Measurements from ENCODE around the gene TTC17.
A peak's percentile ranks its signal among the peaks of the same experiment; 100 is the strongest.
"Not testable (repeated sequence)": the region's sequence is repeated elsewhere in the genome, so short reads cannot be mapped to it uniquely, and the experiment has no call there.

TTC17 gene

DNA sequence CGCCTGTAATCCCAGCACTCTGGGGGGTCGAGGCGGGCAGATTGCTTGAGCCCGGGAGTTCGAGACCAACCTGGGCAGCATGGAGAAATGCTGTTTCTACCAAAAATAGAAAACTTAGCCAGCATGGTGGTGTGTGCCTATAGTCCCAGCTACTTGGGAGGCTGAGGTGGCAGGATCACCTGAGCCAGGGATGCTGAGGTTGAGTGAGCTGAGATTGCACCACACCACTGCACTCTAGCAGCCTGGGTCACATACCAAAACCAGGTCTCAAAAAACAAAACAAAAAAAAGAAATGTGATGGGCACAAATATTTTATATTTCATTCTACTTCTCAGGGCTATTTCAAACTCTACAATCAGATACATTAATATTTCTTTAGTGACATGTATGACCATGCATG, 25.7 kb downstream of the TTC17 start:
- TF ChIP-seq, protein P1, sequence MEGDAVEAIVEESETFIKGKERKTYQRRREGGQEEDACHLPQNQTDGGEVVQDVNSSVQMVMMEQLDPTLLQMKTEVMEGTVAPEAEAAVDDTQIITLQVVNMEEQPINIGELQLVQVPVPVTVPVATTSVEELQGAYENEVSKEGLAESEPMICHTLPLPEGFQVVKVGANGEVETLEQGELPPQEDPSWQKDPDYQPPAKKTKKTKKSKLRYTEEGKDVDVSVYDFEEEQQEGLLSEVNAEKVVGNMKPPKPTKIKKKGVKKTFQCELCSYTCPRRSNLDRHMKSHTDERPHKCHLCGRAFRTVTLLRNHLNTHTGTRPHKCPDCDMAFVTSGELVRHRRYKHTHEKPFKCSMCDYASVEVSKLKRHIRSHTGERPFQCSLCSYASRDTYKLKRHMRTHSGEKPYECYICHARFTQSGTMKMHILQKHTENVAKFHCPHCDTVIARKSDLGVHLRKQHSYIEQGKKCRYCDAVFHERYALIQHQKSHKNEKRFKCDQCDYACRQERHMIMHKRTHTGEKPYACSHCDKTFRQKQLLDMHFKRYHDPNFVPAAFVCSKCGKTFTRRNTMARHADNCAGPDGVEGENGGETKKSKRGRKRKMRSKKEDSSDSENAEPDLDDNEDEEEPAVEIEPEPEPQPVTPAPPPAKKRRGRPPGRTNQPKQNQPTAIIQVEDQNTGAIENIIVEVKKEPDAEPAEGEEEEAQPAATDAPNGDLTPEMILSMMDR (conservative IDR thresholded peaks at IDR 0.05; ENCODE audit: low read length): no peak
- no peak for DNase-seq (ENCODE audit: low read depth)

DNA sequence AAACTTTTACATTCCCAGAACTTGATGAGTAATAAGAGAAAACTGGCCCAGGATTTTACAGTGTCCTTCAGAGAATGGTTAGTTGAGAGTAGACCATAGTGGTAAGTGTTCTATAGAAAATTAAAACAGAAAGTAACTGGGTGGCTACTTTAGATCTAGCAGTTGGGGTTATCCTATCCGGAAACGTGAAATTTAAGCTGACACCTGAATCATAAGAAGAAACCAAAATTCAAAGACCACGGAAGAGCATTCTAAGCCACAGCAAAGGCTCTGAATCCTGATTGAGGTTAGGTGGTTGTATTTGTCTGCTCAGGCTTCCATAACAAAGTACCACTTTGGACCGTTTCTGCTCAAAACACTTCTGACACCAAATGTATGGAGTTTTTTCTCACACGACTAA, 34.0 kb downstream of the TTC17 start:
- TF ChIP-seq, protein P1 (conservative IDR thresholded peaks at IDR 0.05; ENCODE audit: low read length): no peak
- no peak for DNase-seq (ENCODE audit: low read depth)
- H3K4me3 ChIP-seq (ENCODE audit: low read length): no peak overlapping the region

More for the DNA sequence above, 25.7 kb downstream of the TTC17 start:
- no peak overlapping the region for H3K4me3 ChIP-seq (ENCODE audit: low read length)

GRCh38 chr11:43393765-43394355, 35.1 kb downstream of the TTC17 start:
- peak; percentile 0 for DNase-seq (ENCODE audit: low read depth)
- TF ChIP-seq, protein P1 (conservative IDR thresholded peaks at IDR 0.05; ENCODE audit: low read length): no peak
- no peak overlapping the region for H3K4me3 ChIP-seq (ENCODE audit: low read length)

- no peak for DNase-seq (ENCODE audit: low read depth)
- TF ChIP-seq, protein P1 (conservative IDR thresholded peaks at IDR 0.05; ENCODE audit: low read length): no peak
- no peak overlapping the region for H3K4me3 ChIP-seq (ENCODE audit: low read length)
These were observed 37.9 kb downstream of the TTC17 start for GRCh38 chr11:43396617-43397016.

DNA sequence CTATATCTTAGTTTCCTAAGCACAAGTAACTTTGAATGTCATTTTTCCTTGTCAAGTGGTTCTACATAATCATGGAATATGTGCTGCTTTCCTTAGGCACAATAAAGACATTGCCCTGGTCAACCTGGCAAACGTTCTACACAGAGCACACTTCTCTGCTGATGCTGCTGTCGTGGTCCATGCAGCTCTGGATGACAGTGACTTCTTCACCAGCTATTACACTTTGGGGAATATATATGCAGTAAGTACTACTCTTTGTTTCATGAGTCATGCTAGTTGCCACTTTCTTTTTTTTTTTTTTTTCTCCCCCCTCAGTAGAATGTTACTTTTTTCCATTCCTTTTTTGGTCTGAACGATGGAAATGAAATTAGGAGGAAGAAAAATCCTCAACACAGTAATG, 38.5 kb downstream of the TTC17 start:
- H3K4me3 ChIP-seq (ENCODE audit: low read length): no peak overlapping the region
- TF ChIP-seq, protein P1 (conservative IDR thresholded peaks at IDR 0.05; ENCODE audit: low read length): no peak
- no peak for DNase-seq (ENCODE audit: low read depth)

DNA sequence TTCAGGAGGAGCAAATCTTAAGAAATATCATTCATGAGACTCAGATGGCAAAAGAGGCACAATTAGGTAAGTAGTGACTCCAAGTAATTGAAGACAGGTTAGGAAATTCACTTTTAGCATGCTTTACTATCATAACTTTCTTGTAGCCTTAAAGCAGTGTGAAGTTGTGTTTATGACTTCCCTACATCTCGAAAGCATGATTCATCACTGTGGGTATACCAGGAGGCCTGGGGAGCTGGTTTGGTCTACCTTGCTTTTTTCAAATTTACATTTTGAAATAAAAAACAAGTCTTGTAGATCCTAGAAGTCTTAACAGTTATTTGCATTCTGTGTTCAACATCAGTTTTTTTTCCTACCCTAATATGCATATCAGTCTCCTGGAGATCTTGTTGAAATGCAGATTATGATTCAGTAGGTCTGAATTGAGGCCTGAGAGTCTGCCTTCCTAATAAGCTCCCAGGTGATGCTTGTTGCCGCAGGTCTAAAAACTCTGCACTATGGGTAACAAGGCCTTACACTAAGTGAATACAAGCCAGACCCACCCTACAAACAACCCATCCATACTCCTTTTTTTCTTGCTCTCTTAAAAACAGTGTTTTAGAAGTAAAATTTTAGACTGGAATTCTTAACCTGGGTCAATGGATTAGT, 41.4 kb downstream of the TTC17 start:
- H3K4me3 ChIP-seq (ENCODE audit: low read length): no peak overlapping the region
- no peak for DNase-seq (ENCODE audit: low read depth)
- TF ChIP-seq, protein P1 (conservative IDR thresholded peaks at IDR 0.05; ENCODE audit: low read length): no peak

DNA sequence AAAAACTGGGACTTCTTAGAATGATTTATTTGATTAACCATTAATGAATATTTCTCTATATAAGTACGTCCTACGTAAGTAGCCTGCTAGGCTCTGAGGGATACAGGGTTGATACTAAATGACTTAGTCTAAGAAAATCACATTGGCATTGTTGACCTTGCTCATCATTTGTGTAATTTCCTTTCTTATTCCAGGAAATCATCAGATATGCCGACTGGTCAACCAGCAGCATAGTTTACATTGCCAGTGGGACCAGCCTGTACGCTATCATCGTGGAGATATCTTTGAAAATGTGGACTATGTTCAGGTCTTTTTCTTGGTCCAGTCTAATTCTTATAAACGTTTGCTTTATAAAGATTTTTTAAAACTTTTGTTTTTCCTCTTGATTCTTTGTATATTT, 42.5 kb downstream of the TTC17 start:
- TF ChIP-seq, protein P1 (conservative IDR thresholded peaks at IDR 0.05; ENCODE audit: low read length): no peak
- DNase-seq (ENCODE audit: low read depth): no peak

GRCh38 chr11:43401811-43402210, 43.1 kb downstream of the TTC17 start:
- not testable (repeated sequence) for DNase-seq (ENCODE audit: low read depth); H3K4me3 ChIP-seq (ENCODE audit: low read length)

More for the DNA sequence above, 42.5 kb downstream of the TTC17 start:
- H3K4me3 ChIP-seq (ENCODE audit: low read length): no peak overlapping the region

Data from AG10803 (cell line).